MCF 10A (cell line): ENCODE results near the gene SEZ6L. TPM values are rescaled to one million over a fixed set of nuclear protein-coding genes. Genes with fewer than 3 reads are reported as not detected.

Experiments used
- BruUV-seq: library from RNA; stranded (reverse); fragments of 400-500 nt; replicated peaks from 2 replicates; lab custom pipeline; 2021; lab: Mats Ljungman, UMichigan
- CTCF ChIA-PET: fragments of 300-600 bp; sonication (Branson Sonifier 250); formaldehyde crosslinking; extraction: SDS; loops from one replicate; lab custom pipeline; 2021; ENCODE audit warnings: antibody characterized with exemption, inconsistent platforms; lab: Yijun Ruan, JAX
- POLR2A ChIA-PET: fragments of 300-600, 350-650 bp; sonication (Branson Sonifier 250); formaldehyde crosslinking; extraction: SDS; loops from one replicate; lab custom pipeline; 2020; ENCODE audit warnings: antibody characterized with exemption, inconsistent platforms; lab: Yijun Ruan, JAX
- DNase-seq: peaks from one replicate; pipeline ENCODE4 v3.0.0-alpha.2; 2018; ENCODE audit not compliant: unreplicated experiment
- H3K27ac Mint-ChIP-seq: one replicate; pipeline ENCODE4 v1.8.0; 2022; ENCODE audit warnings: mild to moderate bottlenecking, low read depth, mixed read lengths; ENCODE audit not compliant: unreplicated experiment
- H3K27me3 Mint-ChIP-seq: one replicate; pipeline ENCODE4 v1.8.0; 2022; ENCODE audit warnings: mixed read lengths; ENCODE audit not compliant: insufficient read depth, unreplicated experiment
- H3K36me3 Mint-ChIP-seq: one replicate; pipeline ENCODE4 v1.8.0; 2022; ENCODE audit warnings: mild to moderate bottlenecking, moderate library complexity, mixed read lengths; ENCODE audit not compliant: insufficient read depth, unreplicated experiment
- H3K4me1 Mint-ChIP-seq: one replicate; pipeline ENCODE4 v1.8.0; 2022; ENCODE audit warnings: mixed read lengths; ENCODE audit not compliant: insufficient read depth, unreplicated experiment
- H3K4me3 Mint-ChIP-seq: one replicate; pipeline ENCODE4 v1.8.0; 2022; ENCODE audit warnings: mild to moderate bottlenecking, moderate library complexity, mixed read lengths; ENCODE audit not compliant: unreplicated experiment
- H3K9me3 Mint-ChIP-seq: one replicate; pipeline ENCODE4 v1.8.0; 2022; ENCODE audit warnings: mixed read lengths; ENCODE audit not compliant: unreplicated experiment
- CTCF ChIP-seq: fragments of 200-600 bp; IDR thresholded peaks from one replicate; pipeline ENCODE4 v1.8.0; 2022; ENCODE audit warnings: antibody characterized with exemption, mild to moderate bottlenecking; ENCODE audit not compliant: unreplicated experiment
- intact Hi-C: fragments of 100-400 bp; cut with micrococcal nuclease; formaldehyde crosslinking; loops from 2 replicates; pipeline ENCODE4 v1.14.1; 2022
- total RNA-seq: library from RNA; stranded (reverse); gene quantifications from 2 replicates; pipeline ENCODE4 v1.2.3, GENCODE V29; 2022

Gene SEZ6L
- total RNA-seq, 1 experiment from 2014 or later: not detected

GRCh38 chr22:26316732-26317285 is 147.5 kb downstream of the SEZ6L start:
- H3K27me3 Mint-ChIP-seq: peaks cover 40% of the 10 kb centered on the region
- no TSS peak for BruUV-seq
- CTCF ChIA-PET: interaction anchor here (1.2 to 2.8 kb wide), 2 partner anchors 14 to 144 kb away, joined by 3 to 12 read pairs; no protein-coding TSS in a partner anchor

GRCh38 chr22:26318975-26319374 is 149.7 kb downstream of the SEZ6L start:
- BruUV-seq: no TSS peak
- Mint-ChIP-seq H3K9me3 (no peaks in the 10 kb centered on the region), H3K36me3 (no peaks in the 10 kb centered on the region), H3K4me3 (no peak overlapping the region), H3K27ac (no peak overlapping the region), H3K4me1 (peaks cover 12% of the 10 kb centered on the region), H3K27me3 (peaks cover 34% of the 10 kb centered on the region)
- CTCF ChIA-PET: interaction anchor here (0.8 to 2.8 kb wide), 2 partner anchors 12 to 61 kb away, joined by 3 to 12 read pairs; no protein-coding TSS in a partner anchor
- intact Hi-C loops: no loop called here
- DNase-seq: peak; percentile 23
- POLR2A ChIA-PET: no interaction called here
- peak; percentile 23 for TF ChIP-seq CTCF

More at GRCh38 chr22:26316732-26317285, 147.5 kb downstream of the SEZ6L start:
- POLR2A ChIA-PET: no interaction called here
- intact Hi-C loops: no loop called here
- H3K36me3 Mint-ChIP-seq: no peaks in the 10 kb centered on the region
- no peak overlapping the region for H3K4me3 Mint-ChIP-seq
- TF ChIP-seq CTCF: no peak
- no peaks in the 10 kb centered on the region for H3K9me3 Mint-ChIP-seq
- no peaks in the 10 kb centered on the region for H3K4me1 Mint-ChIP-seq
- no peak overlapping the region for H3K27ac Mint-ChIP-seq
- DNase-seq: no peak

GRCh38 chr22:26320447-26320846 is 151.2 kb downstream of the SEZ6L start:
- TF ChIP-seq CTCF: no peak
- H3K27me3 Mint-ChIP-seq: peaks cover 19% of the 10 kb centered on the region
- H3K9me3 Mint-ChIP-seq: no peaks in the 10 kb centered on the region
- H3K4me3 Mint-ChIP-seq: no peak overlapping the region
- no TSS peak for BruUV-seq
- peaks cover 12% of the 10 kb centered on the region for H3K4me1 Mint-ChIP-seq
- intact Hi-C loops: no loop called here
- DNase-seq: no peak
- ChIA-PET CTCF (interaction anchor here (1.4 to 2.0 kb wide), 2 partner anchors 10 to 542 kb away, joined by 4 to 10 read pairs; no protein-coding TSS in a partner anchor), POLR2A (no interaction called here)
- no peaks in the 10 kb centered on the region for H3K36me3 Mint-ChIP-seq
- no peak overlapping the region for H3K27ac Mint-ChIP-seq

GRCh38 chr22:26321469-26321913 is 152.2 kb downstream of the SEZ6L start:
- peaks cover 9% of the 10 kb centered on the region for H3K27me3 Mint-ChIP-seq
- ChIA-PET POLR2A (no interaction called here), CTCF (interaction anchor here (0.5 to 2.0 kb wide), 5 partner anchors 9 to 543 kb away, joined by 3 to 10 read pairs (median 4); no protein-coding TSS in a partner anchor)
- intact Hi-C loops: no loop called here
- no peak overlapping the region for H3K4me3 Mint-ChIP-seq
- no peak for TF ChIP-seq CTCF
- no peaks in the 10 kb centered on the region for H3K36me3 Mint-ChIP-seq
- no peaks in the 10 kb centered on the region for H3K9me3 Mint-ChIP-seq
- BruUV-seq: no TSS peak
- DNase-seq: peak; percentile 64
- H3K4me1 Mint-ChIP-seq: peaks cover 12% of the 10 kb centered on the region
- H3K27ac Mint-ChIP-seq: no peak overlapping the region
